Neutrophil (primary cell): Measurements from ENCODE around the gene CER1.

Experiments
- H3K27ac ChIP-seq: fragments of 200-600 bp; sonication (generic); 2 replicates; pipeline ENCODE4 v1.5.1; 2016; ENCODE audit warnings: mild to moderate bottlenecking, moderate library complexity
- H3K27me3 ChIP-seq: fragments of 200-600 bp; sonication (generic); 2 replicates; pipeline ENCODE4 v1.6.0; 2016; ENCODE audit warnings: mild to moderate bottlenecking
- H3K36me3 ChIP-seq: fragments of 200-600 bp; sonication (generic); 2 replicates; pipeline ENCODE4 v1.5.1; 2017
- H3K4me1 ChIP-seq, 2 experiments: fragments of 200-600 bp in 1 of 2; sonication (generic) in 1 of 2; 1 replicate in 1 of 2; 2 replicates in 1 of 2; pipeline versions ENCODE4 v1.5.1 to v1.6.1; 2013 to 2016; ENCODE audit warnings: low read depth in 1 of 2, low read length in 1 of 2, mild to moderate bottlenecking in 1 of 2, moderate library complexity in 1 of 2; ENCODE audit not compliant: control insufficient read depth in 1 of 2, insufficient read depth in 1 of 2
- H3K4me3 ChIP-seq, 2 experiments: fragments of 200-600 bp in 1 of 2; sonication (generic) in 1 of 2; 1 replicate in 1 of 2; 2 replicates in 1 of 2; pipeline ENCODE4 v1.5.1; 2013 to 2016; ENCODE audit warnings: low read depth in 1 of 2, low read length in 1 of 2, mild to moderate bottlenecking in 1 of 2, moderate library complexity in 1 of 2
- H3K9me3 ChIP-seq: fragments of 200-600 bp; sonication (generic); 2 replicates; pipeline ENCODE4 v1.5.1; 2016
- CTCF ChIP-seq: fragments of 200-600 bp; sonication (generic); IDR thresholded peaks from 2 replicates; pipeline ENCODE4 v1.5.1; 2016; ENCODE audit warnings: antibody characterized with exemption

Gene CER1

GRCh38 chr9:14749741-14750211 lies 27.2 kb upstream of the CER1 start:
- Histone ChIP-seq H3K36me3 (no peaks in the 10 kb centered on the region), H3K4me1 (no peaks in the 10 kb centered on the region), H3K27me3 (no peaks in the 10 kb centered on the region), H3K9me3 (no peaks in the 10 kb centered on the region), H3K4me3 (no peak overlapping the region), H3K27ac (no peak overlapping the region)
- no peak for TF ChIP-seq CTCF

GRCh38 chr9:14748373-14748772 lies 25.8 kb upstream of the CER1 start:
- H3K36me3 ChIP-seq: no peaks in the 10 kb centered on the region
- H3K9me3 ChIP-seq: no peaks in the 10 kb centered on the region
- H3K4me3 ChIP-seq: no peak overlapping the region
- no peaks in the 10 kb centered on the region for H3K4me1 ChIP-seq
- TF ChIP-seq CTCF: no peak
- no peak overlapping the region for H3K27ac ChIP-seq
- H3K27me3 ChIP-seq: no peaks in the 10 kb centered on the region

DNA sequence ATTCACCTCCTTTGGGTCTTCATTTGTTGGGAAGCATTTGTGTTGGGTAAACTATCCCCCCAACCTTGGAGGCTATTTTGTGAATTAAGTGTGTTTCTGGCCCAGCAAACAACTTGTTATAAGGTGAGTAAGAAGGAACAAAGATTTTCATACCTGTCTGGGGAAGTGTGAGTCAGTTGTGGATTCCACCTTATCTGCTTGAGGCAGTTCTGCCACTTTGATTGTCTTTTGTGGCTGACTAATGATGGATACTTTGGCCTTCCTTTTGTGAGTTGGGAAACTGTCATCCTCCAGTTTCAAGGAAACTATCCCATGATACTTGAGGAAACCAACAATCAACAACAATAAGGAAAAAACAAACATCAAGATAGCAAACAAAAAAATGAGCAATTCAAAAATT lies 24.6 kb upstream of the CER1 start:
- Histone ChIP-seq H3K9me3 (no peaks in the 10 kb centered on the region), H3K4me1 (no peaks in the 10 kb centered on the region), H3K27ac (no peak overlapping the region), H3K4me3 (no peak overlapping the region), H3K27me3 (no peaks in the 10 kb centered on the region), H3K36me3 (no peaks in the 10 kb centered on the region)
- TF ChIP-seq CTCF: no peak

GRCh38 chr9:14746626-14747025 lies 24.1 kb upstream of the CER1 start:
- Histone ChIP-seq H3K27ac (no peak overlapping the region), H3K9me3 (no peaks in the 10 kb centered on the region), H3K27me3 (no peaks in the 10 kb centered on the region), H3K36me3 (no peaks in the 10 kb centered on the region), H3K4me3 (no peak overlapping the region), H3K4me1 (no peaks in the 10 kb centered on the region)
- no peak for TF ChIP-seq CTCF

DNA sequence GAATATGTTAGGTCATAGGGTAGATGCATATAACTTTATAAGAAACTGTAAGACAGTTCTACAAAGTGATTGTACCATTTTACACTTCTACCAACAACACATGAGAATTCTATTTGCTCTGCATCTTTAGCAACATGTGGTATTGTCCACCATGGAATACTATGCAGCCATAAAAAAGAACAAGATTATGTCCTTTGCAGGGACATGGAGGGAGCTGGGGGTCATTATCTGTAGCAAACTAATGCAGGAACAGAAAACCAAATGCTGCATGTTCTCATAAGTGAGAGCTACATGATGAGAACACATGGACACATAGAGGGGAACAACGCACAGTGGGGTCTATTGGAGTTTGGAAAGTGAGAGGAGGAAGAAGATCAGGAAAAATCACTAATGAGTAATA lies 22.2 kb upstream of the CER1 start:
- Histone ChIP-seq H3K9me3 (no peaks in the 10 kb centered on the region), H3K4me1 (no peaks in the 10 kb centered on the region), H3K27ac (no peak overlapping the region), H3K36me3 (no peaks in the 10 kb centered on the region), H3K27me3 (no peaks in the 10 kb centered on the region), H3K4me3 (no peak overlapping the region)
- TF ChIP-seq CTCF: no peak

GRCh38 chr9:14741369-14741768 lies 18.8 kb upstream of the CER1 start:
- H3K36me3 ChIP-seq: no peaks in the 10 kb centered on the region
- no peaks in the 10 kb centered on the region for H3K4me1 ChIP-seq
- H3K4me3 ChIP-seq: no peak overlapping the region
- no peaks in the 10 kb centered on the region for H3K9me3 ChIP-seq
- TF ChIP-seq CTCF: no peak
- no peaks in the 10 kb centered on the region for H3K27me3 ChIP-seq
- H3K27ac ChIP-seq: no peak overlapping the region
